Pancreas (tissue), 10 donors: ENCODE data around the gene TBC1D9. TPM values are rescaled to one million over a fixed set of nuclear protein-coding genes. Genes with fewer than 3 reads are reported as not detected.

ENCODE experiments used
- ATAC-seq, 4 donors: fragments of 200-7000 bp; cut with Tn5 transposase; one replicate each; pipeline versions ENCODE4 v1.8.0 to v1.9.1; 2020; ENCODE audit warnings: mild to moderate bottlenecking in 4 of 4, moderate library complexity in 4 of 4
- DNase-seq, 6 donors: peaks; one replicate each; pipeline ENCODE4 v3.0.0-alpha.2; 2020
- FAIRE-seq: peaks from 2 replicates; lab custom pipeline; 2012; peaks lifted over from hg19 to GRCh38; lab: Jason Lieb, UNC
- H3K27ac ChIP-seq, 4 donors: fragments of 200-600 bp; sonication (generic); 1 replicate in 3 of 4; 2 replicates in 1 of 4; pipeline versions ENCODE4 v1.5.0 to v1.8.0; 2020
- H3K27me3 ChIP-seq, 4 donors: fragments of 200-600 bp; one replicate each; pipeline ENCODE4 v1.8.0; 2021
- H3K36me3 ChIP-seq, 3 donors: fragments of 200-600 bp; sonication (generic) in 1 of 3; one replicate each; pipeline versions ENCODE4 v1.5.0 to v1.8.0; 2020 to 2021
- H3K4me1 ChIP-seq, 3 donors: fragments of 200-600 bp; one replicate each; pipeline ENCODE4 v1.8.0; 2021
- H3K4me3 ChIP-seq, 4 donors: fragments of 200-600 bp; sonication (generic) in 2 of 4; one replicate each; pipeline versions ENCODE4 v1.5.0 to v1.8.0; 2020 to 2021
- H3K9me3 ChIP-seq, 4 donors: fragments of 200-600 bp; one replicate each; pipeline ENCODE4 v1.8.0; 2021
- WGBS, 2 donors: extraction: QIAGEN DNeasy Blood & Tissue Kit; methylation state at CpG; one replicate each; pipeline ENCODE4 v1.1.7; 2013; 5-methylcytosine and 5-hydroxymethylcytosine counted together
- intact Hi-C, 3 donors: fragments of 100-400 bp; cut with DNase I; formaldehyde crosslinking; loops; one replicate each; pipeline versions ENCODE4 v1.11.1 to v1.14.2; 2022
- polyA plus RNA-seq, 2 donors: library from polyadenylated mRNA; stranded (reverse); fragments of 200-250 nt; gene quantifications; one replicate each; pipeline ENCODE4 v1.2.3, GENCODE V29; 2013
- total RNA-seq, 6 donors: library from RNA; stranded (reverse); fragmentation: NEBNext Ultra II Directional in 4 of 6; extraction: Animal tissue kit (Norgen Biotek cat#: 25700) in 4 of 6; gene quantifications; one replicate each; pipeline versions ENCODE4 v1.2.1 to v1.2.4, GENCODE V29; 2021 to 2023
- TF ChIP-seq, protein P1 (sequence below), 4 donors: fragments of 200-600 bp; sonication (generic) in 3 of 4; IDR thresholded peaks; one replicate each; pipeline versions ENCODE4 v1.5.0 to v1.8.0; 2021; ENCODE audit warnings: antibody characterized with exemption in 4 of 4
- donor health status: healthy with polysubstance abuse.
- donor health status: DM: no; HTN: no; CAD: no; lungs with moderate emphysema.
- donor health status: DM: no; HTN: no; CAD: no.
- donor health status: control.
- donor health status: control.
- donor health status: Bipolar disorder and iron deficiency.
- donor health status: DM: yes; HTN: yes; CAD: no.
- donor health status: DM: no; HTN: no; CAD: no.
- donor health status: DM: no; HTN: no; CAD: no.
- donor health status: DM: yes; HTN: yes; CAD: no.

The TBC1D9 gene
- total and polyA plus RNA-seq, 8 donors = 5.3 to 17.9 (median 9.8) TPM

DNA sequence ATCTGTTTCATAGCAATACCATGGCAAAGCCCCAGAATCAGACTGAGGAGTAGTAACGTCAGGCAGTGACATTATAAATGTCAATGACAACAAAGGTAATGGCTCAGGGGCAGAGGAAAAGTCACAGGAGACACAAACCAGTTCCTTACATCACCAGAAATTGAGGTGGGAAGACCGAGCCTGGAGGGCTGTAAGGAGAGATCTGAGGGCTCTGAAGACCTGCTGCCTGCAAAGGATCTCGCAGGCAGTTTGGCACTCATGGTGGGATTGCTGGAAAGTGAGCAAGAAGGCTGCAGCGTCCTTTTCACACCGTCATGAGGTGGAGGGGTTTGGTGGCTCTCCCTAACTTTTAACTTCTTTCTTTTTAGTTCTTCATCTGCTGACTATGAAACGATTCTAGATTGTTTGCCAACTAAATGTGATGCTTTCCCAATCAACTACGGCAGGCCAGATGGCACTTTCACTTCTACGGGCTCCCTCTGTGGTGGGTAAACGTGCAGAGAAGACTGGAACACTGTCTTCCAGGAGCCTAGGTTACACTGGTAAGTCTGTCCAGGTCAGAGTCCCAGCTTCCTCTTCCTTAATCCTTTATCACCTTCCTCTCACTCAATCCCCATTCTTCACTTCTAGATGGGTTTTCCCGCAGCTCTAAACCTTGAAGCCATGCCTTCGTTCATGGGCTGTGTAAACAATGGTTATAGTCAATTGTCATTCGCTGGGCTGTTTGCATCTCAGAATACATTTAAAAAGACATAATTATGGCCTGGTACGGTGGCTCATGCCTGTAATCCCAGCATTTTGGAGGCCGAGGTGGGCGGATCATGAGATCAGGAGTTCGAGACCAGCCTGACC, 58.2 kb downstream of the TBC1D9 start:
- H3K4me1 ChIP-seq = no peaks in the 10 kb centered on the region
- DNase-seq (no peak), ATAC-seq (peak in 3 of 4 donors; percentile 11 to 66 (median 47)), FAIRE-seq (no peak)
- WGBS, 2 donors = 77 to 85% methylated on average over 16 of the region's 16 CpGs
- H3K36me3 ChIP-seq = no peaks in the 10 kb centered on the region
- no peaks in the 10 kb centered on the region for H3K27me3 ChIP-seq
- H3K27ac ChIP-seq = no peak overlapping the region
- no peaks in the 10 kb centered on the region for H3K9me3 ChIP-seq
- intact Hi-C loops = no loop called here
- H3K4me3 ChIP-seq = no peak overlapping the region
- TF ChIP-seq, protein P1, sequence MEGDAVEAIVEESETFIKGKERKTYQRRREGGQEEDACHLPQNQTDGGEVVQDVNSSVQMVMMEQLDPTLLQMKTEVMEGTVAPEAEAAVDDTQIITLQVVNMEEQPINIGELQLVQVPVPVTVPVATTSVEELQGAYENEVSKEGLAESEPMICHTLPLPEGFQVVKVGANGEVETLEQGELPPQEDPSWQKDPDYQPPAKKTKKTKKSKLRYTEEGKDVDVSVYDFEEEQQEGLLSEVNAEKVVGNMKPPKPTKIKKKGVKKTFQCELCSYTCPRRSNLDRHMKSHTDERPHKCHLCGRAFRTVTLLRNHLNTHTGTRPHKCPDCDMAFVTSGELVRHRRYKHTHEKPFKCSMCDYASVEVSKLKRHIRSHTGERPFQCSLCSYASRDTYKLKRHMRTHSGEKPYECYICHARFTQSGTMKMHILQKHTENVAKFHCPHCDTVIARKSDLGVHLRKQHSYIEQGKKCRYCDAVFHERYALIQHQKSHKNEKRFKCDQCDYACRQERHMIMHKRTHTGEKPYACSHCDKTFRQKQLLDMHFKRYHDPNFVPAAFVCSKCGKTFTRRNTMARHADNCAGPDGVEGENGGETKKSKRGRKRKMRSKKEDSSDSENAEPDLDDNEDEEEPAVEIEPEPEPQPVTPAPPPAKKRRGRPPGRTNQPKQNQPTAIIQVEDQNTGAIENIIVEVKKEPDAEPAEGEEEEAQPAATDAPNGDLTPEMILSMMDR (IDR thresholded peaks at IDR 0.05) = no peak

GRCh38 chr4:140695483-140695882, 60.7 kb downstream of the TBC1D9 start:
- no peak overlapping the region for H3K4me3 ChIP-seq
- FAIRE-seq (no peak), DNase-seq (no peak), ATAC-seq (no peak)
- no peaks in the 10 kb centered on the region for H3K9me3 ChIP-seq
- no peaks in the 10 kb centered on the region for H3K27me3 ChIP-seq
- TF ChIP-seq, protein P1 (IDR thresholded peaks at IDR 0.05) = no peak
- no peaks in the 10 kb centered on the region for H3K4me1 ChIP-seq
- no peaks in the 10 kb centered on the region for H3K36me3 ChIP-seq
- no peak overlapping the region for H3K27ac ChIP-seq
- intact Hi-C loops = no loop called here

DNA sequence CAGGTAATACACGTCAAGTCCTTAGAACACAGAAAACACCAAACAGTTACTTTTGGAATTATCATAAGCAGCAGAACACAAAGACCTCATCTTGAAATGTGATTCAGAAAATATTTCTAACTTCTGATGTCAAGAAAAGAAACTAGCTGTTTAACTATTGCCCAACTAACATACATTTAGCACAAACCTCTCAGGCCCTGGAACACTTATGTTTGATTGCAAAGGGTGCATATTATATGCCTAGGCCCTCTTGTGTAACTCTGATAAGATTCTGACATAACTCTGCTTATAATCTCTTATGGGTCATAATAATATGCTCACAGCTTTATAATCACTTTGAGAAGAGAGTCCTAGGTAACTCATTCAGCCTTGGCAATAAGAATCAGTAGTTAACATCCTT, 62.6 kb downstream of the TBC1D9 start:
- no peak overlapping the region for H3K27ac ChIP-seq
- 81 to 85% methylated on average over 1 of the region's 1 CpG for WGBS, 2 donors
- H3K9me3 ChIP-seq = no peaks in the 10 kb centered on the region
- no peaks in the 10 kb centered on the region for H3K36me3 ChIP-seq
- no peak for ATAC-seq
- no peaks in the 10 kb centered on the region for H3K27me3 ChIP-seq
- DNase-seq = no peak
- H3K4me3 ChIP-seq = no peak overlapping the region
- TF ChIP-seq, protein P1 (IDR thresholded peaks at IDR 0.05) = no peak
- no peak for FAIRE-seq
- intact Hi-C loops = no loop called here
- no peaks in the 10 kb centered on the region for H3K4me1 ChIP-seq

- FAIRE-seq = no peak
- Histone ChIP-seq H3K4me3 (no peak overlapping the region), H3K4me1 (no peaks in the 10 kb centered on the region), H3K27ac (no peak overlapping the region), H3K9me3 (no peaks in the 10 kb centered on the region), H3K27me3 (no peaks in the 10 kb centered on the region), H3K36me3 (no peaks in the 10 kb centered on the region)
- TF ChIP-seq, protein P1 (IDR thresholded peaks at IDR 0.05) = no peak
- intact Hi-C loops = no loop called here
- WGBS, 2 donors = 56 to 67% methylated on average over 2 of the region's 2 CpGs
- ATAC-seq = peak in 3 of 4 donors; percentile 36 to 40 (median 39)
- DNase-seq = no peak
Measured at GRCh38 chr4:140691369-140691768, 64.8 kb downstream of the TBC1D9 start.

DNA sequence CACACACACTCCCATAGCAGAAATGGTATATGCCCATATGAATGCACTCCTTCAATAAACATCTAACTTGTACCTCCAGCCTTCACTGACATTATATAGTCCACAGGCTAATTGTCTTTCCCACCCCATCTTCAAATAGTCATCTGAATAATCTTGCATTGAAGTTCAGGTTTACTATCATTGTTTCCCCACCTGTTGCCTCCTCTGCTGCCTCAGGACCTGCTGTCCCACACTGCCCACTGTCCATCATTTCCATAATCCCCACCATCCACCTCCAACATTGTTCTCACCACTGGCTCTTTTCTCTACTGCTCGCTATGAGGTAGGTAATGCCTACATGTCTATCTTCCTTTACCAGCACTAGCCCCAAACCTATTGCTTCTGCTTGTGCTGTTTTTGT, 66.1 kb downstream of the TBC1D9 start:
- Histone ChIP-seq H3K27ac (no peak overlapping the region), H3K27me3 (no peaks in the 10 kb centered on the region), H3K4me1 (no peaks in the 10 kb centered on the region), H3K9me3 (no peaks in the 10 kb centered on the region), H3K4me3 (no peak overlapping the region), H3K36me3 (no peaks in the 10 kb centered on the region)
- FAIRE-seq (no peak), DNase-seq (no peak), ATAC-seq (no peak)
- 96 to 98% methylated on average over 1 of the region's 1 CpG for WGBS, 2 donors
- intact Hi-C loops = no loop called here
- TF ChIP-seq, protein P1 (IDR thresholded peaks at IDR 0.05) = no peak
